A673 (cell line): ENCODE measurements around the gene KCNQ1. TPM values are rescaled to one million over a fixed set of nuclear protein-coding genes. Genes with fewer than 3 reads are reported as not detected.

Source experiments
- Bru-seq: library from RNA; stranded (reverse); fragments of 400-500 nt; gene quantifications from one replicate; lab custom pipeline; 2021; lab: Mats Ljungman, UMichigan
- BruChase-seq, 2 experiments: library from RNA; stranded (reverse); fragments of 400-500 nt; gene quantifications; one replicate each; lab custom pipeline; 2021; lab: Mats Ljungman, UMichigan
- BruUV-seq: library from RNA; stranded (reverse); fragments of 400-500 nt; replicated peaks from 2 replicates; lab custom pipeline; 2021; lab: Mats Ljungman, UMichigan
- CTCF ChIA-PET: fragments of 300-600 bp; sonication (Branson Sonifier 250); formaldehyde crosslinking; loops from one replicate; lab custom pipeline; 2022; ENCODE audit warnings: antibody characterized with exemption; lab: Charles Lee
- POLR2A ChIA-PET: fragments of 300-600 bp; sonication (Branson Sonifier 250); formaldehyde crosslinking; loops from one replicate; lab custom pipeline; 2022; ENCODE audit warnings: antibody characterized with exemption; ENCODE audit not compliant: low non-redundant PET; lab: Charles Lee
- DNase-seq: peaks from one replicate; pipeline ENCODE4 v3.0.0-alpha.2; 2015; ENCODE audit warnings: low spot score
- H3K27ac ChIP-seq: fragments of 200-600 bp; sonication (generic); 2 replicates; pipeline ENCODE4 v1.5.1; 2016; ENCODE audit warnings: mixed run types, low read depth, mild to moderate bottlenecking, mixed read lengths, antibody characterized with exemption, low read length; ENCODE audit not compliant: poor library complexity, severe bottlenecking
- H3K27me3 ChIP-seq: fragments of 200-600 bp; sonication (generic); replicated peaks from 2 replicates; pipeline ENCODE4 v1.6.1; 2017; ENCODE audit warnings: mixed run types, low read depth, mild to moderate bottlenecking, mixed read lengths, antibody characterized with exemption, low read length; ENCODE audit not compliant: insufficient read depth, poor library complexity
- H3K36me3 ChIP-seq: fragments of 200-600 bp; sonication (generic); 2 replicates; pipeline ENCODE4 v1.6.1; 2016; ENCODE audit warnings: mixed run types, mild to moderate bottlenecking, mixed read lengths, antibody characterized with exemption, low read length; ENCODE audit not compliant: insufficient read depth, poor library complexity, severe bottlenecking
- H3K4me1 ChIP-seq: fragments of 200-600 bp; sonication (generic); 2 replicates; pipeline ENCODE4 v1.6.1; 2017; ENCODE audit warnings: mixed run types, mild to moderate bottlenecking, mixed read lengths, antibody characterized with exemption, low read length; ENCODE audit not compliant: insufficient read depth, poor library complexity, severe bottlenecking
- H3K4me3 ChIP-seq: fragments of 200-600 bp; sonication (generic); 2 replicates; pipeline ENCODE4 v1.5.1; 2016; ENCODE audit warnings: low read depth, mixed run types, mild to moderate bottlenecking, mixed read lengths, low read length; ENCODE audit not compliant: poor library complexity, severe bottlenecking
- H3K9me3 ChIP-seq: fragments of 200-600 bp; sonication (generic); 2 replicates; pipeline ENCODE4 v1.6.1; 2016; ENCODE audit warnings: mixed run types, low read depth, mild to moderate bottlenecking, mixed read lengths, antibody characterized with exemption, low read length; ENCODE audit not compliant: poor library complexity, severe bottlenecking
- CTCF ChIP-seq: fragments of 300-800, 200-600 bp; sonication (generic); conservative IDR thresholded peaks from 2 replicates; pipeline ENCODE4 v1.5.1; 2017; ENCODE audit warnings: low read depth, mild to moderate bottlenecking, antibody characterized with exemption, low read length, moderate library complexity, mixed read lengths
- EZH2 ChIP-seq: fragments of 200-600 bp; sonication (generic); IDR thresholded peaks from 2 replicates; pipeline ENCODE4 v1.6.1; 2017; ENCODE audit warnings: borderline replicate concordance, low read depth, mild to moderate bottlenecking, mixed read lengths, antibody characterized with exemption, low read length; ENCODE audit not compliant: poor library complexity, severe bottlenecking
- intact Hi-C: fragments of 100-400 bp; cut with micrococcal nuclease; formaldehyde crosslinking; loops from one replicate; pipeline ENCODE4 v1.10.0; 2022; ENCODE audit not compliant: unreplicated experiment
- long read RNA-seq: library from polyadenylated mRNA; stranded (forward); transcript quantifications from one replicate; pipeline ENCODE4 v2.0.0, GENCODE V29; 2022
- total RNA-seq: library from RNA; stranded (reverse); gene quantifications from 2 replicates; pipeline ENCODE4 v1.2.3, GENCODE V29; 2021

KCNQ1 gene
- total RNA-seq (not detected in 2 replicates), Bru-seq, nascent RNA (percentile 5 among the genes with signal in this experiment), BruChase-seq, experiment 1, labeled RNA remaining after a 2-hour chase (percentile 1 among the genes with signal in this experiment), BruChase-seq, experiment 2, labeled RNA remaining after a 6-hour chase (percentile 1 among the genes with signal in this experiment)
- long read RNA-seq, partial matches to known transcripts, result 0 of 13 reads
- long read RNA-seq, other reads (novel, unspliced or antisense), result 13 of 13 reads

GRCh38 chr11:2444821-2445745 lies at the start of gene KCNQ1:
TSS of gene KCNQ1 (plus strand) at chr11:2445008. CDS start at chr11:2445099, 91 bp downstream.
- intact Hi-C loops, result no loop called here
- peaks cover 33% of the 10 kb centered on the region for H3K27me3 ChIP-seq
- H3K9me3 ChIP-seq, result no peaks in the 10 kb centered on the region
- H3K4me1 ChIP-seq, result no peaks in the 10 kb centered on the region
- POLR2A ChIA-PET, result no interaction called here
- peak; percentile 44 for TF ChIP-seq EZH2
- no peak for TF ChIP-seq CTCF
- H3K4me3 ChIP-seq, result no peak within 1 kb of the TSS
- BruUV-seq, result no TSS peak
- DNase-seq, result no peak
- no peak within 1 kb of the TSS for H3K27ac ChIP-seq
- CTCF ChIA-PET, result no interaction called here
- H3K36me3 ChIP-seq, result no peaks in the 10 kb centered on the region

- Histone ChIP-seq H3K9me3 (no peaks in the 10 kb centered on the region), H3K4me1 (no peaks in the 10 kb centered on the region), H3K27ac (no peak overlapping the region), H3K4me3 (no peak overlapping the region), H3K27me3 (no peaks in the 10 kb centered on the region), H3K36me3 (peaks cover 3% of the 10 kb centered on the region)
- ChIA-PET CTCF (no interaction called here), POLR2A (no interaction called here)
- no peak for DNase-seq
- BruUV-seq, result no TSS peak
- intact Hi-C loops, result no loop called here
- TF ChIP-seq CTCF (no peak), EZH2 (no peak)
Observed at GRCh38 chr11:2395211-2395730, 49.5 kb upstream of the KCNQ1 start.

GRCh38 chr11:2395856-2396255 lies 49.0 kb upstream of the KCNQ1 start:
- BruUV-seq, result no TSS peak
- ChIA-PET POLR2A (no interaction called here), CTCF (no interaction called here)

More at GRCh38 chr11:2395856-2396255, 49.0 kb upstream of the KCNQ1 start:
- no peaks in the 10 kb centered on the region for H3K27me3 ChIP-seq
- H3K36me3 ChIP-seq, result peaks cover 3% of the 10 kb centered on the region
- H3K4me1 ChIP-seq, result no peaks in the 10 kb centered on the region
- DNase-seq, result no peak
- intact Hi-C loops, result no loop called here
- H3K4me3 ChIP-seq, result no peak overlapping the region
- H3K9me3 ChIP-seq, result no peaks in the 10 kb centered on the region
- no peak for TF ChIP-seq CTCF
- TF ChIP-seq EZH2, result no peak
- no peak overlapping the region for H3K27ac ChIP-seq
